T-helper 2 cell treated with Interferon-gamma antibody and Interleukin-4, amounts not matched to agents 5 μg/mL and 100 μg/mL, for 36 hours (primary cell): Measurements from ENCODE around the gene SCGB3A1.

ENCODE experiments used
- DNase-seq: peaks from one replicate; pipeline ENCODE4 v3.0.0; 2021; ENCODE audit warnings: low spot score
- H3K27ac Mint-ChIP-seq: one replicate; pipeline ENCODE4 v1.8.0; 2021; ENCODE audit warnings: mild to moderate bottlenecking, mixed read lengths
- H3K27me3 Mint-ChIP-seq: one replicate; pipeline ENCODE4 v1.8.0; 2021; ENCODE audit warnings: low read depth, mixed read lengths
- H3K36me3 Mint-ChIP-seq: one replicate; pipeline ENCODE4 v1.8.0; 2021; ENCODE audit warnings: low read depth, mixed read lengths
- H3K4me1 Mint-ChIP-seq: one replicate; pipeline ENCODE4 v1.8.0; 2021; ENCODE audit warnings: low read depth, mixed read lengths
- H3K4me3 Mint-ChIP-seq: one replicate; pipeline ENCODE4 v1.8.0; 2022; ENCODE audit warnings: mild to moderate bottlenecking, moderate library complexity, mixed read lengths
- H3K9me3 Mint-ChIP-seq: one replicate; pipeline ENCODE4 v1.8.0; 2021; ENCODE audit warnings: mixed read lengths

SCGB3A1 gene, protein sequence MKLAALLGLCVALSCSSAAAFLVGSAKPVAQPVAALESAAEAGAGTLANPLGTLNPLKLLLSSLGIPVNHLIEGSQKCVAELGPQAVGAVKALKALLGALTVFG

DNA sequence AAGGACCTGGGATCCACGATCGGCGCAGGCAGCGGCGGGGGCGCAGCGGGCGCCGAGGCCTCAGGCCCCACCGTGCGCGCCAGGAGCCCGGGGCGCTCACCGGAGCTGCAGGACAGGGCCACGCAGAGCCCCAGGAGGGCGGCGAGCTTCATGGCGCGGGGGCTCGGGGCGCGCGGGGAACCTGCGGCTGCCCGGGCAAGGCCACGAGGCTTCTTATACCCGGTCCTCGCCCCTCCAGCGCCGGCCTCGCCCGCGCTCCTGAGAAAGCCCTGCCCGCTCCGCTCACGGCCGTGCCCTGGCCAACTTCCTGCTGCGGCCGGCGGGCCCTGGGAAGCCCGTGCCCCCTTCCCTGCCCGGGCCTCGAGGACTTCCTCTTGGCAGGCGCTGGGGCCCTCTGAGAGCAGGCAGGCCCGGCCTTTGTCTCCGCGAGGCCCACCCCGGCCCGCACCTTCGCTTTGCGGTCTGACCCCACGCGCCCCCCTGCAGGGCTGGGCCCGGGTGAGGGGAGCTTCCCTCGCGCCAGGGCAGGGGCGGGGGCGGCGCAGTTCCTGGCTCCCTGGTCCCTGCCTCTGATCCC is at the start of gene SCGB3A1:
Gene SCGB3A1 (minus strand): TSS at position 189 of the 577 bp plus-strand sequence. CDS start 37 bp downstream, at position 152.
- Mint-ChIP-seq H3K27ac (no peak within 1 kb of the TSS), H3K4me3 (no peak within 1 kb of the TSS), H3K27me3 (peaks cover 37% of the 10 kb centered on the region), H3K4me1 (peaks cover 2% of the 10 kb centered on the region), H3K9me3 (no peaks in the 10 kb centered on the region), H3K36me3 (no peaks in the 10 kb centered on the region)
- DNase-seq: no peak

DNA sequence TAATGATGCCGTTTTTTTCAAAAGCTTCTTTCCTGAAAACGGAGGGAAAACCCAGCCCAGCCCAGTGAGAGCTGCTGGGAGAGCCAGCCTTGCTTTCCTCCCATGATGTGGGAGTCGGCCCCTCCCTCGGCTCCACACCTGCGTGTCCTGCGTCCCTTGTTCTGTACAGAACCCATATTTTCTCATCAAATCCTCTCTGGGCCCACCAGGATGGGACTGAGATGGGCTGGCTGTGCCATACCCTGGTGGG is 49.2 kb upstream of the SCGB3A1 start:
- Mint-ChIP-seq H3K9me3 (no peaks in the 10 kb centered on the region), H3K36me3 (no peaks in the 10 kb centered on the region), H3K4me3 (no peak overlapping the region), H3K4me1 (no peaks in the 10 kb centered on the region), H3K27ac (no peak overlapping the region), H3K27me3 (peaks cover 4% of the 10 kb centered on the region)
- DNase-seq: no peak

DNA sequence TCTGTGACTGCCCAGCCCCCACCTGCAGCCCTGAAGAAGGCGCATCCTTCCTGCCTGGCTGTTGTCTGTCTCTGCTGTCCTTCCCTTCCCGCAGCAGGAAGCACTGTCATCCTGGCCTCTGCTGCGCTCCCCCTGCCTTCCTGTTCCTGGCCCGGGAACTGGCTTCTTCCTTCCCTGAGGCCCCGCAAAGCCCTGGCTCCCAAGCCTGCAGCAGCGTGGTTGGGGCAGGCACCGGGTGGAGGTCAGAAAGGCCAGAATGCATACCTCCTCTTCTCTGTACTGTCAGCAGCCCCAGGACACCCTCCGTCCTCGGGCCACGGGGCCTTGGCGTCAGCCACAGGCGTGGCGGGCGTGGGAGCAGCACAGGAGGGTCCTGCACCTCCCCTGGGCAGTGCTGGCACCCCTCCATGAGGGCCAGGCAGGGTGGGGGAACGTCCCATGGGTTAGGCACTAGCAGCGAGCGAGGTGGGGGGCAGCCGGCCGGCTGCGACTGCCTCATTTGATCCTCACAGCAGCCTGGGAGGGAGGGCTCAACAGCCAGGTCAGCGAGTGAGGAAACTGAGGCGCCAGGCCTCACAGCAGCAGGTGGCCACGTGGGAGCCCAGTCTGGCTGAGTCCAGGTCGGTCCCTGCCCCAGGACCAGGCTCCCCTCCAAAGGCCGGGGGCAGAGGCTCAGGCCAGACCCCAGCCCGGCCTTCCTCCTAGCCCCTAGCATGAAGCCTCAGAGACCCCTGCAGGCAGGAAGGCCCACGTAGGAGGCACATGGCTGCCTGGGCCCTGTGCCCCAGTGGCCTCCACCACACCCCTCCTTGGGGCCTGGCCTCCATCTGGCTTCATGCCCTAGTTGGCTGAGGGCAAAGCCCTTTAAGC is 48.7 kb upstream of the SCGB3A1 start:
- Mint-ChIP-seq H3K4me1 (no peaks in the 10 kb centered on the region), H3K9me3 (no peaks in the 10 kb centered on the region), H3K27me3 (peaks cover 3% of the 10 kb centered on the region), H3K4me3 (no peak overlapping the region), H3K27ac (no peak overlapping the region), H3K36me3 (no peaks in the 10 kb centered on the region)
- no peak for DNase-seq

DNA sequence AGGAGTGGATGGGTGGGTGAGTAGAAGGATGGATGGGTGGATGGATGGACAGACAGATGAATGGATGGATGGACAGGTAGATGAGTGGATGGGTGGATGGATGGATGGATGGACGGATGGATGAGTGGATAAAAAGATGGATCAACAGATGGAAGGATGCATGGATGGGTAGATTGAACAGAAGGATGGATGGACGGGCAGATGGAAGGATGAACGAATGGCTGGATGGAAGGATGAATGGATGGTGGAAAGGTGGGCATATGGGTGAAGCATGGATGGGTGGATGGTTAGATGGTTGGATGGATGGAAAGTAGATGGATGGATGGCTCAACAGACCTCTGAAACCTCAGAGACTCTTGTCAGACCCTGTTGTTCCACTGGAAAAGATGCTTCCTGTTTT is 48.0 kb upstream of the SCGB3A1 start:
- no peaks in the 10 kb centered on the region for H3K9me3 Mint-ChIP-seq
- H3K27me3 Mint-ChIP-seq: peaks cover 2% of the 10 kb centered on the region
- no peak overlapping the region for H3K4me3 Mint-ChIP-seq
- no peak overlapping the region for H3K27ac Mint-ChIP-seq
- H3K36me3 Mint-ChIP-seq: no peaks in the 10 kb centered on the region
- no peak for DNase-seq
- no peaks in the 10 kb centered on the region for H3K4me1 Mint-ChIP-seq

DNA sequence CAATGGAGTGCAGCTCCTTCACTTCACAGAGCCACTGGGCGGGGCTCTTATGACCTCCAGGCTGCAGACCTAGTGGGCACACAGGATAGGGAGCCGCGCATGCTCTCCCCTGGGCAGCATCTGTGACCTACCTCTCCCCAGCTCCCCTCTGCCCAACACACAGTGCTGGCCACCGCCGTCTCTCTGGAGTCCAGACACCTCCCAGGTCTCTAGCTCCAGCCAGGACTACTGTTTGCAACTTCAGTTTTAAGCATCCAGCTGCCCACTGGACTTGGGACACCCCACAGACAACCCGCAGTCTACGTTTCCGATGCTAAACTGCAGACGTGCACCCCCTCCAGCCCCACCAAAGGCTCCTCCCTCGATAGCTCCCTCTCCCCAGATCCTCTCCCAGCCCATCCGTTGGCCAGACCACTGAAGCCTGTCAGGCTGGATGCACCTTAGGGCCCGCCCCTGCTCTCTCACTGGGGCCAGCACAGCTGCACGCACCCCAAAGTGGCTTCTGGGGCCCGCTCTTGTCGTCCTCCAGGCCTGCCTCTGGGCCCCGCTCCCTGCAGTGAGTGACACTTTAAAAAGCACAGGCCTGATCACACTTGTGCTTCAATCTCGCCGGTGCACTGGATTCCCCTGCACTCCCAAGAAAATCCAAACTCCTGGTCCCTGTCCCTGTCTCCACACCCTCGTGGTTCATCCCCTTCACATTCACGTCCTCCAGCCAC is 46.8 kb upstream of the SCGB3A1 start:
- H3K27ac Mint-ChIP-seq: no peak overlapping the region
- H3K4me1 Mint-ChIP-seq: no peaks in the 10 kb centered on the region
- H3K9me3 Mint-ChIP-seq: no peaks in the 10 kb centered on the region
- no peak overlapping the region for H3K4me3 Mint-ChIP-seq
- H3K36me3 Mint-ChIP-seq: no peaks in the 10 kb centered on the region
- no peaks in the 10 kb centered on the region for H3K27me3 Mint-ChIP-seq
- no peak for DNase-seq

DNA sequence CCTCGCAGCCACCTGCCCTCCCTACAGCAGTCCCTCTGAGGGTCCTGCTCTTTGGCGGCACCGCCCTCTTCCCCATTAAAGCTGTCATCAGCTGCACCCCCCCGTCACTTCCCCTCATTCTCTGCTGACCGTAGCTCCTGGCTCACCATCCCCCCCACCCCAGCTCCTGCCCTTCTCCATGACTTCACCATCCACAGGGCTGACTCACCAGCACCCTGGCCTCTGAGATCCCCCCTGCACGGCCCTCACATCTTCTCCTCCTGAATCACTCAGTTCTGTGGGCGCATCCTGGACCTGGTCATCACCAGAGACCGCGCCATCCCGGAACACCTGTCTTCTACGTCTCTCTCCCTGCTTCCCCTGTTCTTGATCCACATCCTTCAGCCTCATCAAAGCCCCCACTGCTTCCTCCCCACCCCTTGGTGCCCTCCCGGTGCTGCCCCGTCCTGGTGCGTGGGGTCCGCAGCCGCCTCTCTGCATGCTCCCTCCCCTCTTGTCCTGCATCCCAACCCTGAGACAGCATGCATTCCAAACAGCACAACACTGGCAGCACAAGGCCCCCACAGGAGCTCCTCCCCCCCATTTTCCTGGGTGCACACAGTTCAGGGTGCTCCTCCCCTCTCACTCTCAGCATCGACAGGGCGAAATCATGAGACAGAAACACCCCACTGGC is 45.2 kb upstream of the SCGB3A1 start:
- H3K9me3 Mint-ChIP-seq: no peaks in the 10 kb centered on the region
- H3K4me3 Mint-ChIP-seq: no peak overlapping the region
- no peaks in the 10 kb centered on the region for H3K4me1 Mint-ChIP-seq
- no peaks in the 10 kb centered on the region for H3K36me3 Mint-ChIP-seq
- DNase-seq: no peak
- H3K27ac Mint-ChIP-seq: no peak overlapping the region
- no peaks in the 10 kb centered on the region for H3K27me3 Mint-ChIP-seq

DNA sequence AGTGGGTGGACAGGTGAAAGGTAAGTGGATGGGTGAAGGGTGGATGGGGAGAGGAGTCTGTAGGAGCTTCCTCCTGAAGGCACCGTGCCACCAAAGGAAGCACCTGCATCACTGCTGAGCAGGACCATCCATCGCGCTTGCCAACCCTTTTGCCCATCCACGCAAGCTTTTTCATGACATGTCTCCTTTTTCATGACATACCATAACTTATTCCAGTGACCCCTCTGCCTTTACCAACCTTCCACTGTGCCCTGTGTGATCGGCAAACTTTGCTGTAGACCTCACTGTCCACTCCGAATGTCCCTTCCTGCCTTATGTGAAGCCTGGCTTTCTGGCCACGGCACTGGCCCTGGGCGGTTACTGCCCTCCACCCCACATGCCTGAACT is 44.7 kb upstream of the SCGB3A1 start:
- DNase-seq: no peak
- Mint-ChIP-seq H3K9me3 (no peaks in the 10 kb centered on the region), H3K4me3 (no peak overlapping the region), H3K36me3 (no peaks in the 10 kb centered on the region), H3K27me3 (no peaks in the 10 kb centered on the region), H3K27ac (no peak overlapping the region), H3K4me1 (no peaks in the 10 kb centered on the region)

DNA sequence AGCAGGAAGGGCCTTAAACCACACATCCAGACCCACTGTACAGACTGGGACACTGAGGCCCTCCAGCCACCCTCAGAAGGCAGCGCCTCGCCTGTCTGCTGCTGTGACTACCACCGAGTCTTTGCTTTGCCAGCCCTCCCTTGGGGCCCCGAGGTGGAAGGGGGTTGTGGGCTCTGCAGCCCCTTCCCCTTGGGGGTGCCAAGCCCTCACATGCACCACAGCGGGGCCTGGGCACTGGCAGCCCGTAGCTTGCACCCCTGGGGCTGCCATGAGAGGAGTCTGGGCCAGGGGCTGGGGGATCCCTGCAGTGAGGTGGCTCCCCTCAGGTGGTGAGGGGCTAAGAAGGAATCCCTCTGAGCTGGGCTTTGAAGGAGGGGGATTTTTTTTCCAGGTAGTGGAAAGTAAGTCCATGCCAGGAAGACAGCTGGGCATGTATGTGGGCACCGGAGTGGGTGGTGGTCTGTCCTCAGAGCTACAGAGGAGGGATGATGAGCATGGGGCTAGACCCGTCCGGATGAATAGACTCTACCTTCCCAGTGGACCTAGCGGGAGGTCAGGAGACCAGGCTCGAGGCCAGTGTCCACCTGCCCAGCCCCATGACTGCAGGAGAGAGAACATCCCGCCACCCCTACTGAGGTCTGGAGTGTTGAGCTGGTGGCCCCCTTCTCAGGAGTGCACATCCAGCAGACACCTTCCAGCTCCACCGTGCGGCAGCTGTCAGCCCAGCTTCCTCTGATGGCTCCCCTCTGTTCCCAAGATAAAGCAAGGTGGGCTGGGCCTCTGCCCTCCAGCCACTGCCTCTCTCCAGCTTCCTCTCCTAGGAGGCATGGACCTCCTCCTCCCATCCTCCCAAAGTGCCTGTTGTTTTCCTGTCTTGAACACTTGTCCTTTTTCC is 42.2 kb upstream of the SCGB3A1 start:
- no peak for DNase-seq
- H3K9me3 Mint-ChIP-seq: no peaks in the 10 kb centered on the region
- H3K36me3 Mint-ChIP-seq: no peaks in the 10 kb centered on the region
- H3K27me3 Mint-ChIP-seq: no peaks in the 10 kb centered on the region
- no peaks in the 10 kb centered on the region for H3K4me1 Mint-ChIP-seq
- no peak overlapping the region for H3K27ac Mint-ChIP-seq
- no peak overlapping the region for H3K4me3 Mint-ChIP-seq

DNA sequence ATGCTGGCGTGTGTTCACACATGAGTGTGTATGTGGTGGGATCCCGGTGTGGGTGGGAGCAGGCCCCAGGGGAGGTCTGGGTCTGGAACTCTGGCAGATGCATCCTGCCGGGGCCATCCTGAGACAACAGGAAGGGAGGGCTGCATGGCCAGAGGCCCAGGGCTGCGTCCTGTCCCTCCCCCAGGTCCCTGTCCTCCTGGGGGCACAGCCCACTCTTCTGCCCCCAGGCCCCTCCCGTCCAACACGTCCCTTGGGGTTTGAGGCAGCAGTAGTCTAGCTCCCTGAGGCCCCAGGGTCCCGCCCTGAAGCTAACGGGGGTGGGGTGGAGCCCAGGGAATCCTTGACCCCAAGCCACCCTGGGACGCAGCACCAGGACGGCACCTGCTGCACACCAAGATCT is 41.5 kb upstream of the SCGB3A1 start:
- no peak overlapping the region for H3K4me3 Mint-ChIP-seq
- no peak overlapping the region for H3K27ac Mint-ChIP-seq
- H3K4me1 Mint-ChIP-seq: no peaks in the 10 kb centered on the region
- H3K9me3 Mint-ChIP-seq: no peaks in the 10 kb centered on the region
- no peaks in the 10 kb centered on the region for H3K36me3 Mint-ChIP-seq
- no peaks in the 10 kb centered on the region for H3K27me3 Mint-ChIP-seq
- no peak for DNase-seq

DNA sequence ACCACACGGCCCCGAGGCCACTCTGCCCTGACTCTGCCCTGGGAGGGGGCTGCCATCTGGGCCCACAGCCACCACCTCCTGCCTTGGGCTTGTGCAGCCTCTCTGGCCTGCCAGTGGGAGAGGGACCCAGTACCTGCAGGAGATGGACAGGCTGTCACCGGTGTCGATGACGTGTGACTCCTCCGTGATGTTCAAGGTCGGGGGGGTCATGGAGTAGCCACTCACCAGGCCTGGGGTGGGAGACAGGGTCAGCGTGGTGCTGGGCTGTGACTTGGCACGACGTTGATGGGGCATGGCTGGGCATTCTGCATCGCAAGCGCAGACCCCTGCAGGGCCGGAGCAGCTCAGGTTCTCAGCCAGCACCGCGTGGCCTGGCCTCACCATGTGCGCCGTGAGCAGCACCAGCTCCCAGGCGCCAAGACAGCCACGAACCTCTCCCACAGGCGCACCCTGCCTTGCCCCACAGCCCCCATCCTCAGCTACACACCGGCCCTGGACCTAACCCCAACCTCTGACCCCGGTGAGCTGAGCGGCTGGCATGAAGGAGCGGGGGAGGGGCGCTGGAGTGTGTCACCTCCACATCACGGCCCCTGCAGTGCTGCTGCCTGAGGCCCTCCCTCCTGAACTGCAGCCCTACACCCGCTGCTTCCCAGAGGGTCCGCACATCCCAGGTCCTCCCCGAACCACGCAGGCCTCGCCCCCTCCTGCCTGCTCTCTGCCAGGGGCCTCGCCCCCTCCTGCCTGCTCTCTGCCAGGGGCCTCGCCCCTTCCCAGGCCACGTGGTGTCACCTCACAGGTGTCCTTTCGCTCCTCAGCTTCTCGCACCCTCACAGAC is 40.5 kb upstream of the SCGB3A1 start:
- H3K27ac Mint-ChIP-seq: no peak overlapping the region
- H3K27me3 Mint-ChIP-seq: no peaks in the 10 kb centered on the region
- H3K9me3 Mint-ChIP-seq: no peaks in the 10 kb centered on the region
- H3K4me3 Mint-ChIP-seq: no peak overlapping the region
- no peaks in the 10 kb centered on the region for H3K36me3 Mint-ChIP-seq
- no peak for DNase-seq
- no peaks in the 10 kb centered on the region for H3K4me1 Mint-ChIP-seq

DNA sequence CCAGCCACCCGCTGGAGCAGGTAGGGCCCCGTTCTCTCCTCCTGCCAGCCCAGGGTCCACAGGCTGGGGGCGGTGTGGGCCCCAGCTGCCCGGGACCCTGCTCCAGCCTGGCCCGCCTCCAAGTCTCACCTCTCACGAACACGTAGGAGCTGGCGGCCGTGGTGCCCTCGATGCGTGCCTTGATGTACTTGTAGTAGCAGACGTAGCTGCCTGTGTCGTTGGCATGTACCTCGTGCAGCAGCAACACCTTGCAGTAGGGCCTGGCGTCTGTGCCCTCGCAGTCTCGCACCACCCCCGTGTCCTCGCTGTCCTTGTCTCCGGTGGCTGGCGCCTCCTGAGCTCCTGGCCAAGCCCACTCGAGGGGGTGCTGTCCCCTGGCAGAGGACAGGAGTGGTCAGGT is 39.1 kb upstream of the SCGB3A1 start:
- H3K9me3 Mint-ChIP-seq: no peaks in the 10 kb centered on the region
- H3K27ac Mint-ChIP-seq: no peak overlapping the region
- H3K27me3 Mint-ChIP-seq: no peaks in the 10 kb centered on the region
- no peaks in the 10 kb centered on the region for H3K36me3 Mint-ChIP-seq
- no peak for DNase-seq
- H3K4me1 Mint-ChIP-seq: no peaks in the 10 kb centered on the region
- H3K4me3 Mint-ChIP-seq: no peak overlapping the region

DNA sequence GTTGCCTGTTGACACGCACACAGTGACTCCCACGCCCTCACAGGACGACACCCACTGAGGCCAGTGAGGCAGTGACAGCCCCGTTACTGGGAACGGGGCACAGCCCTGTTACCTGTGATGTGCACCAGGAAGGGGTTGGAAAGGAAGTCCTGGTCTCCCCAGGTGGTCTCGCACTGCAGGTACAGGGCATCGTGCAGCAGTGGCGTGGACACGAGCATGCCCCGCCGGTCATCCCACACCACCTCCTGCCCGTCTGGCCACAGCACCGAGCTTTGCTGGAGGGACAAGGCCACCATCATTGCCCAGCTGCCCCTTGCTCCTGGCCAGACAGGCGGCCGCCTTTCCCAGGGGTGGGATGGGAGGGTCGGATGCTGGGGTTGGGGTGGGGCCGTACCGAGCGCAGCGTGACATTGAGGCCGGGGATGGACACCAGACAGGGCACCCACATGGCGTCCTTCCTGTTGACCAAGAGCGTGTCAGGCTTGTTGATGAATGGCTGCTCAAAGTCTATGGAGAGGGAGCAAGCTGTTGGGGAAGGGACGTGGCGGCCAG is 38.6 kb upstream of the SCGB3A1 start:
- Mint-ChIP-seq H3K9me3 (no peaks in the 10 kb centered on the region), H3K27ac (no peak overlapping the region), H3K4me1 (no peaks in the 10 kb centered on the region), H3K36me3 (no peaks in the 10 kb centered on the region), H3K4me3 (no peak overlapping the region), H3K27me3 (no peaks in the 10 kb centered on the region)
- no peak for DNase-seq
